ENCODE measurements around the gene XPR1.

The XPR1 gene

DNA sequence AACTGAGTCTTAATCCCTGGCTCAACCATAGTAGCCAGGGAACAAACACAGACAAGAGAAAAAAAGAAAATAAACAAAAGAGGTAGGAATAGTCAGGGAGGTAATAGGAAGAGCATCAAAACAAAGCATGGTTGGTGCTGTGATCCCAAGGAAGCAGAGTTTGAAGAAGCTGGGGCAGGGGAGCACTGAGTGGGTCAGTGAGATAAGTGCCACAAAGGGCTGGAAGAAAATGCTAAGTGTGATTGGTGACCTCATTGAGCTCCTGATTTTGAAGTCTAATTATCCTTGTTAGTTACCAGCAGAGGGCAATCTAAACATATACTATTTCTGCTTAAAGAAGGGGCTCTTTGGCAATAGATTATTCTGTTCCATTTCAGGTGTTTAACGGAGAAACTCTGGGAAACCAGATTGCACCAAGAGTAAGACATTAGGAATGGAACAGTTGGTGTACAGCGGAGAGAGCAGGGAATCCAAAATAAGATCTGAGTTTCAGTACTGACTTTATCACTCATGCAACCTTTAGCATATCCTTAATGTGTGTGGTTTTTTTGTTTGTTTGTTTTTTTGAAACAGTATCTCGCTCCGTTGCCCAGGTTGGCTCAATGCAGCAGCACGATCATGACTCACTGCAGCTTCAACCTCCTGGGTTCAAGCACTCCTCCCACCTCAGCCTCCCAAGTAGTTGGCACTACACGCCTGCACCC is 250.1 kb downstream of the XPR1 start:
- in situ Hi-C loops (cut with MboI; ENCODE audit: low sequenced_read_pairs): loop anchor here (10.0 kb wide), 1 partner anchor 263 kb away; no protein-coding TSS in a partner anchor

DNA sequence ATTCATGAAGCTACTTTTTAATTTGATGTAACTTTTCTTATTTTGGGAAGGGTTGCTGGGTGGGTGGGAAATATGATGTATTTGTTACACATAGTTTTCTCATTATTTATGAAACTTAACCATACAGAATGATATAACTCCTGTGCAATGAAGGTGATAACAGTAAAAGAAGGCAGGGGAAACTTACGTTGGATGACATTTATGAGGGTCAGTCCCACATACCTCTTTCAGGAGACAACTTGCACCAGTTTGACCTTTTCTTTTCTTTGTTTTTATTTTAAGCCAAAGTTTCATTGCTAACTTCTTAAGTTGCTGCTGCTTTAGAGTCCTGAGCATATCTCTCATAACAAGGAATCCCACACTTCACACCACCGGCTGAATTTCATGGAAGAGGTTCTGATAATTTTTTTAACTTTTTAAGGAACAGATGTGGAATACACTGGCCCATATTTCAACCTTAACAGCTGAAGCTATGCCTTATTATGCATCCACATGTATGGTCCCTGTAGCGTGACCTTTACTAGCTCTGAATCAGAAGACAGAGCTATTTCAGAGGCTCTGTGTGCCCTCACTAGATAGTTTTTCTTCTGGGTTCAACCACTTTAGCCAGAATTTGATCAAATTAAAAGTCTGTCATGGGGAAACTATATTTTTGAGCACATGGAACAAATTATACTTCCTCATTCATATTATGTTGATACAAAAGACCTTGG is 252.9 kb downstream of the XPR1 start:
- in situ Hi-C loops (cut with MboI; ENCODE audit: low sequenced_read_pairs): loop anchor here (10.0 kb wide), 1 partner anchor 260 kb away; no protein-coding TSS in a partner anchor

DNA sequence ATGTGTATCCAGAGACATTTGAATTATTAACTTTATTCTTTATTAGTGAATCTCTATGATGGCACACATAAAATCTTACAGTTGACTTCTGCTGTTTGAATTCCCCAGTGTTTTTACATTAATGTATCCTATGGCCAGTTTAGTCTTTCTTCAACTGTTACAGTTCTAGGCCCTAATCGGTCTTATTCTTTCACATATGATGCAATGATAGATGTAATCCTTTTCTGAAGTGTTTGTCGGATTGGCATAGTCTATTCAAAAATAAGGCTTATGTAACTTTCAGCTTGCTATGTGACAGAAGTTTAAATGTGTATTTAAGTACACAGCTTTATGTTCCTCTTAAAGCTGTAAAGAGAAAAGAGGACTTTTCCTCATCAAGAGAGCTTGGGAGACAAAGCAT is 254.5 kb downstream of the XPR1 start:
- in situ Hi-C loops (cut with MboI; ENCODE audit: low sequenced_read_pairs): loop anchor here (10.0 kb wide), 1 partner anchor 258 kb away; no protein-coding TSS in a partner anchor

DNA sequence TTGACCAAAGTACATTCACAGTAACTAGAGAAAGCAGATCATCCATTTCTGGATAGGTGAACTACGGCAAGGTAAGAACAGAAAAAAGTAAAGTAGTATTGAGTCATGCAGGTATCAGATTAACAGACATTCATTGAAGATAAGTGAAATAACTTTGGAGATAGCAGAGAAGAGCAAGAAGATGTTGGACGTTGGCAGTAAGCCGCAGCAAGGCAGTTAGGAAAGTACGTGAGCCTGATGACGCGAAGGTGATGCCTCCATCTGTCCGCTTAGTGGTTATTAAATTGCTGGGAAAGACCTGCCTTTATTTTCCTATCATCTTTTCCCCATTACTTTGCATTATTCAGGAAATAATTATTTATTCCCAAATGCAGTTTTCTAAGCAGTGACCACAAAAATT is 256.0 kb downstream of the XPR1 start:
- in situ Hi-C loops (cut with MboI; ENCODE audit: low sequenced_read_pairs): loop anchor here (10.0 kb wide), 1 partner anchor 257 kb away; no protein-coding TSS in a partner anchor

DNA sequence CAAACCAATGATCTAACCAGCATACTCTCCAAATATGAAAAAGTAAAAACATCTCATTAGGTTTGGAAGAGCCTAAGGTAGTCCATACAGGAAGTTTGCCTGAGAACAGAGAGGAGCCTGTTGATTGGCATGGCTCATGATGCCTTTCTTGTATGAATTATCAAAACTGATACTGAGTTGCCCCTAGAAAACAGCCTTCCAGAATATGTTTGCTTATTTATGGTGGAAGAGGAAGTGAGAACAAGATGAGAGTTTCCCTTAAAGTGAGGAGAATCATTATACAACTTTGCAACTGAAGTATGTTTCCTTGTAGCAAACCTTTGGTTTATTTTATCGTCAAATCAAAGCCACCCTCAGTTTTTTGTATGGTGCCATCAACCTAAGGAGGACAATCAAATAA is 257.0 kb downstream of the XPR1 start:
- in situ Hi-C loops (cut with MboI; ENCODE audit: low sequenced_read_pairs): loop anchor here (10.0 kb wide), 1 partner anchor 256 kb away; no protein-coding TSS in a partner anchor

DNA sequence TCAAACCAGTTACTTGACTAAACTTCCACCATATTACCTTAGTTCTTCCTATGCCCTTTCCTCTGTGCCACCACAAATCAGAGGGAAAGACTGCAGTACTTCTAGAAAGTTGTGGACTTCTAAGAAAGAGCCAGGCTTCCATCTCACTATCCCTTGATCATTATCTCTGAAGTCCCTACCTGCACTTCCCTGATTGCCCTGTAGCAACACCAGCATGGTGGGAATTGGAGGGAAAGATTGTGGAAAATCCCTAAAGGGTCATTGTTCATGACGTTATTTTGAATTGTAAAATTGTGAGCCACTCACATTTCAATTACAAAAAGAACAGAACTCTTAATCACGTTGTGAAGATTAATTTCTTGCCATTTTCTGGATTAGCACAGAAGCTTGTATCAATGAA is 257.5 kb downstream of the XPR1 start:
- in situ Hi-C loops (cut with MboI; ENCODE audit: low sequenced_read_pairs): loop anchor here (10.0 kb wide), 1 partner anchor 255 kb away; no protein-coding TSS in a partner anchor

DNA sequence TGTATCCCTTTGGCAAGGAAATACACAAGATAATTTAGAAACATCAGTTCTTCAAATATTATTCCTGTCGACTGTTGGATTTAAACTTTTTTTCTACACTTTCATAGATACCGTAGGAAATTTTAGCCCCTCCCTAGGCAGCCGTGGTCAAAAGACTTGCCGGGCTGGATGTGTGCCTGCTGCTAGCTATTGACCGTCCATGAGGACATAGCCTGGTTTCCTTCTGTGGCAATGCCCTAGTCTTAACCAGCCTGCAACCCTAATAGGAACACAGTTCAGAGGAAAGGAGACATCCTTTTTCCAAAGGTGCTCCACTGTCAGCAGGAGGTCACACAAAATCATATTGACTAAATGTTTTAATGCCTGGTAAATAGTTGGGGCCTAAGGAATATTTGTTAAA is 260.4 kb downstream of the XPR1 start:
- in situ Hi-C loops (cut with MboI; ENCODE audit: low sequenced_read_pairs): no loop called here

DNA sequence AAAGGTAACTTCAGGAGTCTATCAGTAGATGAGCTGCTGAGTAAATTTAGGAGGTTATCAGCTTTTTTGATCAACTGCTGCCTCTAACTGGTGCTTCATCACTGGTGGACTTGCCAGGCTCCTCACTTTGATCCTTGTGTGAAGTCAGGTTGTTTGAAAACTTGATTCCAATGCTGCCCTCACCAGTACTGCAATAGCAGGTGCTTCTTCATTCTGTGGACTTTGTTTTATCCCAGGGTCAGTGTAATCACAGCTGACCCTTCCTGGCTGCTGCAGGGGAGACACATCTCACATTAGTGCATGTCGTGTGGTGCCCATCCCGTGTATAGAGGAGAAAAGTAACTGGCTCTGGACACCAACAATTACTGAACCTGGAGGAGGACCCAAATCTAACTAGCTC is 260.9 kb downstream of the XPR1 start:
- in situ Hi-C loops (cut with MboI; ENCODE audit: low sequenced_read_pairs): no loop called here

DNA sequence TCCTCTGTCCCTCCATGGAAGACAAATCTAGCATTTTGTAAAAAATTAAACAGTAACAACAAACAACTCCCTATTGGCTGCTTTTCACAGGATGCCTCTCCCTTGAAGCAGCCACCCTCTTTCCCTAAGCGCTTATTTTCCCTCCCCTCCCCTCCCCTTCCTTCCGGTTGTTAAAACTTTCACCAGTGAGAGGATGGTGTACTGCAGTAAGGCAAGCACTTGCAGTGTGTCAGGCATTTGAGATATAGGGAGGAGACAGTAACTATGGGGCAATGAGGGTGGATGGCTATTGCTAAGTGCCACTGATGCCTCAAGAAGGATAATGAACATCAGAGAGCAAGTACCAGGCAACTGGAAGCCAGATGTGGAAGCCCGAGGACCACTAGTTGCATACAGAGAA is 261.8 kb downstream of the XPR1 start:
- in situ Hi-C loops (cut with MboI; ENCODE audit: low sequenced_read_pairs): no loop called here

DNA sequence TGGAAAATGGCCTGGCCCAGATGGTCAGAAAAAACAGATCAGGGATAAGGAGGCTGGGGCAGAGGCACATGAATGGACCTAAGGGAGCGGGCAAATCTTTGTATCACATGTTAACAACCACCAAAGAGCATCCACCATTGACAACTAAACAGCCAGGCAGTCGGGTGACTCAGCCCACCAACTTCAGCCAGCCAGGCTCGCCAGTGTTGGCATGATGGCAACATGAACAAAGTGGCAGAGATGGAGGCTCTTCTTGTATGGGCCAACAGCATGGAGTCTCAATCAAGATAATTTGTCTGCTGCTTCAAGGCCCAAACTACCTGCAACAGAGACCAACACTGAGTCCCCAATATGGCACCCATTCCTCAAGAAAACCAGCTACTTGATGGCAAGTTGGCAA is 264.3 kb downstream of the XPR1 start:
- in situ Hi-C loops (cut with MboI; ENCODE audit: low sequenced_read_pairs): no loop called here

DNA sequence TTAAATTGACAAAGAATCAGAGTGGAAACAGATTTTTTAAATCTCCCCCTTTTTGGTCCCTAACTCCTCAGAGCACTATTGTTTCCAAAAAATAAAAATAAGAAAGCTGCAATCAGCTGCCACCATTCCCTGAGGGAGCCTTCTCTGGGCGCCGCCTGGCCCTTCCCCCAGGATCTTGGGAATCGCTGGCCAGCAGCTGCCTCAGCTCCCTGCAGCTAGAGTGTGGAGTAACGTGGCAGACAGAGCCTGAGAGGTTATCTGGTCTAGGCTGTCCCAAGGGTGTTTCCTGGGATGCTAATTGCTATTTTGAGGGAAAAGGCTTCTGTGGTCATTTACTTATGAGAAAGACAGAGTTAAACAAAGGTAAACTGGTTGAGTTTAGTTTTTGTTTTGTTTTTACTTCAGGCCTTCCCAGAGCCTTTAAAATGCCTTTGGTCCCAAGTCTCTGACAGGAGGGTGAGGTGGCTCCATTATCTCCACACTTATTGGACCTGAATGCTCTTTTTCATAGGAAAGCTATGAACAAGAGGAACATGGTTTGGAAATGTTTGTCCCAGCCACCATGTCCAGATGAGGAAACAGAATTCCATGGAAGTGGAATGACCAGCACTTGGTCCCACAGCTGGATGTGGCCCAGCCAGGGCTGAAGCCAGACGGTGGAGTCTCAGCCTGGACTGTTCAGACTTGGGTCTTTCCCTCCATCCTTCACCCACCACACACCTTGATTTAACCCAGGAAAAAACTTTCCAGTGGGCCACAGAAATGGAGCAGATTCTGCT is 266.8 kb downstream of the XPR1 start:
- in situ Hi-C loops (cut with MboI; ENCODE audit: low sequenced_read_pairs): no loop called here

DNA sequence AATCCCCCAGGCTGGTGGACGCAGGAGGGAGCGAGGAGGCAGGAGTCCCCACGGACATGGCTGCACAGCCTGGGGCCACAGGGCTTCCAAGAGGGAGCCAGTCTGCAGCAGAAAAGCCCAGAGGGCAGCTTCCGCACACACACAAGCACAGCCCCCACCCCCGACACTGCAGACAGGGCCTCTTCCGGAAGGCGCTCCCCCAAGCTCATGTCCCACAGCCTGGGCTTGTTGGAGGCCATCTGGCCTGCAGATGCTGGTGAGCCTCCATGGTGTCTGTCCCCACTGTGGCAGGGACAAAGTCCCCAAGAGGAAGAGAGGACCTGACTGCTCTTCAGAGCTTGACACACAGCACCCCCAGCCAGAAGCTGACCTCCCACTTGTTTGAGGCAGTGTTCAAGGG is 267.4 kb downstream of the XPR1 start:
- in situ Hi-C loops (cut with MboI; ENCODE audit: low sequenced_read_pairs): no loop called here

DNA sequence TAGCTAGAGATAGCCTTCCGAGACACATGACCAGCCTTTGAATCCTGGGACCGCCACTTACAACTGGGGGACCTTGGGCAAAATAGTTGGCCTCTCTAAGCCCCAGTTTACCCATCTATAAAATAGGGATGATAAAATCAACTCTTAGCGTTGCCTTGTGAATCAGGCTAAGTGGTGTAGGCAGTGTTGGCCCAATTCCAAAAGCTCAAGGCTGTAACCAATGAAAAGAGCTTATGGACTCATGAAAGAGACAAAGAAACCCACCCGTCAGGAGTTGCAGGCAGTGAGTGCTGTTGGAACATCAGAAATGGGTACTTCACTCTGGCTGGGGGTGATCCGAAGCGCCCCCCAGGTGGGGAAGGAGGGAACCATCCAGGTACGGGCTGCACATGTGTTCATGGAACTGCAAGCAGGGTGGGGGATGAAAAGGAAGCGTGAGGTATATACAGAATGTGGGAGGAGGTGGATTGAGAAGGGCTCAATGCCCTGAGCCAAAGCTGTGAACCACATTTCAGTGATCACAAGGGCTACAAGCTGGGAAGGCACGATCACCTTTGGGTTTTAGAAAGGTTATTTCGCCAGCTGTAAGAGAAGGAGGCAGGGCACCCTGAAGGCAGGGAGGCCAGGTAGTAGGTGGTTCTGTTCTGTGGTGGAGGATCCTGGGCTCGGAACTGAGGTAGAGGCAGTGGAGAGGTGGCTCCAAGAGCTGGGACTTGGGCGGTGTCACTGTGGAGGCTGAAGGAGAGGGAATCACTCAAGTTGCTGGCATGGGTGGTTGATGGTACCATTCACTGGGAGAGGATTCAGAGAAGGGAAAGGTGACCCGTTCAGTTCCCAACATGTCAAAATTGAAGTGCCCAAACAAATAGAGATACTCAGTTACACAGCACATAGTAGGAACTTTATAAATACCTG is 269.5 kb downstream of the XPR1 start:
- in situ Hi-C loops (cut with MboI; ENCODE audit: low sequenced_read_pairs): no loop called here

DNA sequence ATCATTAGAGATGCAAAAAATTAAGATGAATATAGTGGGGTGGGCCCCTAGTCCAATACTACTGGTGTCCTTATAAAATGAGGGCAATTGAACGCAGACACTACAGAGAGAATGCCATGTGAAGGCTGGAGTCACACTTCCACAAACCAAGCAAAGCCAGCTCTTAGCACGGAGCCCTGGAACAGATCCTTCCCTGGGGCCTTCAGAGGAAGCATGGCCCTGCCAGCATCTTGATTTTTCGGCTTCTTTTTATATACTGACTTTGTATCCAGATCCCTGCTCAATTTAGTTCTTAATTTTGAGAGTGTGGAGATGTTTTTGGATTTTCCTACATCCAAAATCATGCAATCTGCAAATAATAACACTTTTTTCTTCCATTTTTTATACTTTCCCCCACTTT is 270.7 kb downstream of the XPR1 start:
- in situ Hi-C loops (cut with MboI; ENCODE audit: low sequenced_read_pairs): no loop called here

DNA sequence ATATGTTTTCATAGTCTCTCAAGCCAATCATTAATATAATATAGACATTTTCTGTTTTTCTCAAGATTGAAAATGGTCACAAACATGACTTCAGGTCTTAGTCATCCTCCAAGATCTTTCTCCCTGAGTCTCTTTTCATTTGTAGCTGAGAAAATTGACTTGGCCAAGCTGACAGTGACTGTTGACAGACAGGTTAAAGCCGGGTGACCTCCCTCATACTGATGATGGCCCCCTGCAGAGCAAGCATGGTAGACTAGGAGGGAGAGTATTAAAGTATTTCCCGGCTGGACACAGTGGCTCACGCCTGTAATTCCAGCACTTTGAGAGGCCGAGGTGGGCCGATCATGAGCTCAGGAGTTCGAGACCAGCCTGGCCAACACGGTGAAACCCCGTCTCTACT is 274.1 kb downstream of the XPR1 start:
- in situ Hi-C loops (cut with MboI; ENCODE audit: low sequenced_read_pairs): no loop called here

DNA sequence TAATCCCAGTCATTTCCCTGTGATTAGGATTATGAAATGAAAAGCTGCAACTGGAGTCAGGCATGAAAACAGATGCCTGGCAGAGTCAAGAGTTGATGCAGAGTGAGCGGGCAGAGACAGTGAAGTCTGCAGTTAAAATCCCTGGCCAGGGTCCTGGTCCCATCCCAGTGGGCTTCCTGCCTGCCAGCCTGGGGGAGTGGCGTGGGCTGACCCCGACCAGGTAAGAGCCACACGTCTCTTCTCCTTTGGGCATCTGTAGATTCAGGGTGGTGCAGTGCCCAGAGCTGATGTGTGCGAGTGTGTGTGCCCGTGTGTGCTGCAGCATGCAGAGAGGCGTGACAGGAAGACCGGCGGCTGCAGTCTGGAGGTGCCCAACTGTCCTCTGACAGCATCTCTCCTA is 274.7 kb downstream of the XPR1 start:
- in situ Hi-C loops (cut with MboI; ENCODE audit: low sequenced_read_pairs): no loop called here

DNA sequence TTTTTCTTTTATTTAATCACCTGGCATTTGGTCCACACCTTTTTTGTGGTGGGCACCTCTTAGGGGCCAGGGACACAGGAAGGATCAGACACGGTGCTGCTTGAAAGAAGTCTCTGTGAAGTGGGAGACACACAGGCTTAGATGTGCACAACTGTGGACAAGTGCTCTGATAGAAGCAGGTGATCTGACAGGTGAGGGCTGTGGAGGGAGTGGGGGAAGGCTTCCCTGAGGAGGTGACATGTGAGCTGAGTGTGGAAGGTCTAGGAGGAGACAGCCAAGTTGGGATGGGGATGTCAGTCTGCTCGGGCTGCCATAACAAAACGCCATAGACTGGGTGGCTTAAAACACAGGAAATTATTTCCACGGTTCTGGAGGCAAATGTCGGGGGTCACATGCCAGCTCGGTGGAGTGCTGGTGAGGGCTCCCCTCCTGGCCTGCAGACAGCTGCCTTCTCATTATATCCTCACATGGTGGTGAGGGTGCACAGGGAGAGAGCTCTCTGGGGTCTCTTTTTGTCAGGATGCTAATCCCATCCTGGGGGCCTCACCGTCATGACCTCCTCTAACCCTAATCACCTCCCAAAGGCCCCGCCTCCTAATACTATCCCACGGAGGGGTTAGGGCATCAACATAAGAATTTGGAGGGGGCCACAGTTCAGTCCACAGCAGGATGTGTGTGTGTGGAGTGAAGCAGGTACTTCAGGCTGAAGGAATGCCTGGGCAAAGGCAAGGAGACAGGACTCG is 275.7 kb downstream of the XPR1 start:
- in situ Hi-C loops (cut with MboI; ENCODE audit: low sequenced_read_pairs): no loop called here

DNA sequence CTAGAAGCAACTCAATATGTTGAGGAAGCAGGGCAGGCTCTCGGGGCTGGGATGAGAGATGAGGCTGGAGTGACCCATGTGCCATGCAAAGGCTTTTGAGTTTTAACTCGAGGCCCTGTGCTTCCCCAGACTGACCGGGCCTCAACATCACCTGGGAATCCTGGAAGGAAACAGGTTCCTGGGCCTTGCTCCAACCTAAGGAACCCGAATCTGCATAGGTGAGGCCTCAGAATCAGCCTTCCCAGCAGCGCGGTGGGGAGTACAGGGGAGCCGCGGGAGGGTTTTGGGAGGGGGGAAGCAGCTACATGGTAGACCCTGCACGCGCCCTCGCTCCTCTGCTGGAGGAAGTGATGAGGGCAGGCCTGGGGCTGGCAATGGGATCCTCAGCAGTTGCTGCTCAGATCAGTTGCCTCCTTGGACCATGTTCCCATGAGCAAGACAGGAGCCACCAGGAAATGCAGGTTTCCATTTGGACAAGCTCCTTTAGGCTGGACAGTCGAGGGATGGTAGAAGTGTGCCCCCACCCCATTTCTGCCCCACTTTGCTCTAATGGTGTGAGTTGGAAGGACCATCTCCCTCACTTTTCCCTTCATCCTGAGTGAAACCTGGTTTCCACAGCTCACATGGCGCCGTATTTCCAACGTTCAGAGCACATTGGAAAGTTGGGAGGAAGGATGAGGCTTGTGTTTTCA is 276.4 kb downstream of the XPR1 start:
- in situ Hi-C loops (cut with MboI; ENCODE audit: low sequenced_read_pairs): no loop called here

DNA sequence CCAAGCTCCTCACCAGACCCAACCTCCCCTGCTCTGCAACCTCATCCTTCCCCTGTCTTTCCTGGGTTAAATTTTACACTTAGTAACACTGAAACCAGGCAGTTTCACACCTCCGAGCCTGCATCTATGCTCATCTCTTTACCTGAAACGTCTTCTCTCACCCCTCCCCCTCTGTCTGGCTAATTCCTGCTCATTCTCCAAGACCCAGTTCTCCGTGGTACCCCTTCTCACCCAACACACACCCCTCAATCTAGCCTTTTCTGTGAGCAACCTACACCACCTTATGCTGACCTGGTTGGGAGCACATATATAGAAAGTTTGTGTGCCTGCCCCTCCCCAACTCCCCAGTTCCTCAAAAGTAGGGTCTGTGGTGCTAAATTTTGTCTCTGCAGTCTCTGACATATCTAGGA is 277.2 kb downstream of the XPR1 start:
- in situ Hi-C loops (cut with MboI; ENCODE audit: low sequenced_read_pairs): no loop called here

Data from HL-60/S4 treated with retinoic acid at 250 ng/mL for 4 days and 3 days (cell line).